Measurements from ENCODE around the gene CDH3.

- TF ChIP-seq CTCF (IDR thresholded peaks at IDR 0.05; ENCODE audit: low read length), result no peak
- no peak for TF ChIP-seq EZH2 (optimal IDR thresholded peaks at IDR 0.05; ENCODE audit: low read depth, low read length)
- TF ChIP-seq EZH2phosphoT487 (IDR thresholded peaks at IDR 0.05; ENCODE audit: low read length), result no peak
Observed at GRCh38 chr16:68599586-68599985, 45.5 kb upstream of the CDH3 start.

All from MM.1S (cell line).